ENCODE measurements around the gene AQP2.

GRCh38 chr12:49979016-49979586 lies 28.6 kb downstream of the AQP2 start:
- TF ChIP-seq CTCF (IDR thresholded peaks at IDR 0.05) (no peak), POLR2A (IDR thresholded peaks at IDR 0.05) (no peak)

Data from prostate gland (tissue), 2 donors.